Measurements from ENCODE around the gene SUPV3L1. TPM values are rescaled to one million over a fixed set of nuclear protein-coding genes. Genes with fewer than 3 reads are reported as not detected.

SUPV3L1 gene
- total and polyA plus RNA-seq, 9 of the 15 experiments (the other 6 are each of a cell fraction or from before 2014, with no cell fraction given): 45.2 to 156 (median 92.6) TPM

DNA sequence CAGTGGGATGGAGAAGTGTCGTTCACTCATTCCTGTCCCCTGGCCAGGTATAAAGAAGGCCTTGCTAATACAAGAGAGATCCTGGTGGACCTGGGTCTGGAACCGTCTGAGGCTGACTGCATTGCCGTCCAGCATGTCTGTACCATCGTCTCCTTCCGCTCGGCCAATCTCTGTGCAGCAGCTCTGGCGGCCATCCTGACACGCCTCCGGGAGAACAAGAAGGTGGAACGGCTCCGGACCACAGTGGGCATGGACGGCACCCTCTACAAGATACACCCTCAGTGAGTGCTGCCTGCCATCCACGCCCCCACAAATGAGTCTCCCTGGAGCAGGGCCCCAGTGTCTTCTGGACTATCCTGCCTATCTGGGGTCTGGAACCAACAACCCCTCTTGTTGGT lies 67.3 kb downstream of the SUPV3L1 start (continued):
- TF ChIP-seq, protein P1, sequence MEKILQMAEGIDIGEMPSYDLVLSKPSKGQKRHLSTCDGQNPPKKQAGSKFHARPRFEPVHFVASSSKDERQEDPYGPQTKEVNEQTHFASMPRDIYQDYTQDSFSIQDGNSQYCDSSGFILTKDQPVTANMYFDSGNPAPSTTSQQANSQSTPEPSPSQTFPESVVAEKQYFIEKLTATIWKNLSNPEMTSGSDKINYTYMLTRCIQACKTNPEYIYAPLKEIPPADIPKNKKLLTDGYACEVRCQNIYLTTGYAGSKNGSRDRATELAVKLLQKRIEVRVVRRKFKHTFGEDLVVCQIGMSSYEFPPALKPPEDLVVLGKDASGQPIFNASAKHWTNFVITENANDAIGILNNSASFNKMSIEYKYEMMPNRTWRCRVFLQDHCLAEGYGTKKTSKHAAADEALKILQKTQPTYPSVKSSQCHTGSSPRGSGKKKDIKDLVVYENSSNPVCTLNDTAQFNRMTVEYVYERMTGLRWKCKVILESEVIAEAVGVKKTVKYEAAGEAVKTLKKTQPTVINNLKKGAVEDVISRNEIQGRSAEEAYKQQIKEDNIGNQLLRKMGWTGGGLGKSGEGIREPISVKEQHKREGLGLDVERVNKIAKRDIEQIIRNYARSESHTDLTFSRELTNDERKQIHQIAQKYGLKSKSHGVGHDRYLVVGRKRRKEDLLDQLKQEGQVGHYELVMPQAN (IDR thresholded peaks at IDR 0.05; ENCODE audit: borderline replicate concordance): no peak
- TF ChIP-seq HDGF (IDR thresholded peaks at IDR 0.05) (no peak), ZMIZ1 (IDR thresholded peaks at IDR 0.05; ENCODE audit: low read depth in 2 of 2, low read length in 2 of 2) (no peak), ZNF766 (CRISPR knock-in tag; conservative IDR thresholded peaks at IDR 0.05) (no peak), ZFP36 (IDR thresholded peaks at IDR 0.05; ENCODE audit: low read depth, low read length, partially characterized antibody) (no peak), ZNF282 (CRISPR knock-in tag; IDR thresholded peaks at IDR 0.05) (no peak), LEF1 (IDR thresholded peaks at IDR 0.05) (no peak), RHOXF2B (CRISPR knock-in tag; conservative IDR thresholded peaks at IDR 0.05) (no peak), TFAM (CRISPR knock-in tag; conservative IDR thresholded peaks at IDR 0.05) (no peak), SIX5 (IDR thresholded peaks at IDR 0.05; ENCODE audit: borderline replicate concordance in 1 of 2, insufficient read depth in 1 of 2, low read depth in 1 of 2, low read length in 2 of 2) (no peak), PHF8 (IDR thresholded peaks at IDR 0.05; ENCODE audit: borderline replicate concordance, low read length) (no peak), ZZZ3 (IDR thresholded peaks at IDR 0.05) (no peak), SRSF1 (IDR thresholded peaks at IDR 0.05; ENCODE audit: low read depth, low read length) (no peak), EWSR1 (IDR thresholded peaks at IDR 0.05; ENCODE audit: borderline replicate concordance, low read depth, partially characterized antibody) (no peak)

All from K562 (cell line).